BLaER1 (cell line): ENCODE results near the gene HNRNPR.
"Not testable (repeated sequence)": the region's sequence is repeated elsewhere in the genome, so short reads cannot be mapped to it uniquely, and the experiment has no call there.

Experiments used
- H3K27ac ChIP-seq: shearing (Covaris generic); formaldehyde crosslinking; 2 replicates; pipeline ENCODE4 v1.8.1; 2022
- H3K27me3 ChIP-seq: shearing (Covaris generic); formaldehyde crosslinking; 2 replicates; pipeline ENCODE4 v1.8.1; 2022
- H3K36me3 ChIP-seq: shearing (Covaris generic); formaldehyde crosslinking; 2 replicates; pipeline ENCODE4 v1.8.1; 2022
- H3K4me1 ChIP-seq: shearing (Covaris generic); formaldehyde crosslinking; 2 replicates; pipeline ENCODE4 v1.8.1; 2022
- H3K4me2 ChIP-seq: shearing (Covaris generic); formaldehyde crosslinking; 2 replicates; pipeline ENCODE4 v1.8.1; 2022
- H3K4me3 ChIP-seq: shearing (Covaris generic); formaldehyde crosslinking; 2 replicates; pipeline ENCODE4 v1.8.1; 2022
- H3K9ac ChIP-seq: shearing (Covaris generic); formaldehyde crosslinking; 2 replicates; pipeline ENCODE4 v1.8.1; 2022
- H3K9me3 ChIP-seq: shearing (Covaris generic); formaldehyde crosslinking; 2 replicates; pipeline ENCODE4 v1.8.1; 2022
- H4K20me1 ChIP-seq: shearing (Covaris generic); formaldehyde crosslinking; 2 replicates; pipeline ENCODE4 v1.8.1; 2022
- Cebpa-rat ChIP-seq: shearing (Covaris generic); IDR thresholded peaks from 2 replicates; pipeline ENCODE4 v1.8.1; 2022

HNRNPR gene

GRCh38 chr1:23331713-23332112 is 12.4 kb downstream of the HNRNPR start:
- no peaks in the 10 kb centered on the region for H3K9me3 ChIP-seq
- H4K20me1 ChIP-seq: peaks cover 100% of the 10 kb centered on the region
- no peak for TF ChIP-seq Cebpa-rat
- H3K9ac ChIP-seq: no peak overlapping the region
- peaks cover 99% of the 10 kb centered on the region for H3K36me3 ChIP-seq
- no peak overlapping the region for H3K4me2 ChIP-seq
- H3K4me3 ChIP-seq: no peak overlapping the region
- no peaks in the 10 kb centered on the region for H3K27me3 ChIP-seq
- no peak overlapping the region for H3K27ac ChIP-seq
- H3K4me1 ChIP-seq: no peaks in the 10 kb centered on the region

- no peak overlapping the region for H3K9ac ChIP-seq
- no peak overlapping the region for H3K4me3 ChIP-seq
- no peaks in the 10 kb centered on the region for H3K27me3 ChIP-seq
- H3K27ac ChIP-seq: no peak overlapping the region
- TF ChIP-seq Cebpa-rat: no peak
- no peaks in the 10 kb centered on the region for H3K4me1 ChIP-seq
- H3K4me2 ChIP-seq: no peak overlapping the region
- peaks cover 99% of the 10 kb centered on the region for H3K36me3 ChIP-seq
- H4K20me1 ChIP-seq: peaks cover 100% of the 10 kb centered on the region
- H3K9me3 ChIP-seq: no peaks in the 10 kb centered on the region
Observed at GRCh38 chr1:23330846-23331245, 13.2 kb downstream of the HNRNPR start.

GRCh38 chr1:23325393-23325792 is 18.7 kb downstream of the HNRNPR start:
- peaks cover 16% of the 10 kb centered on the region; the same call in 1 of the 2 replicates for H3K4me1 ChIP-seq
- H3K36me3 ChIP-seq: peaks cover 97% of the 10 kb centered on the region
- H3K4me2 ChIP-seq: no peak overlapping the region
- no peaks in the 10 kb centered on the region for H3K27me3 ChIP-seq
- H3K9ac ChIP-seq: no peak overlapping the region
- no peak overlapping the region for H3K27ac ChIP-seq
- TF ChIP-seq Cebpa-rat: no peak
- no peak overlapping the region for H3K4me3 ChIP-seq
- peaks cover 100% of the 10 kb centered on the region for H4K20me1 ChIP-seq
- no peaks in the 10 kb centered on the region for H3K9me3 ChIP-seq

- no peak overlapping the region for H3K4me3 ChIP-seq
- H3K36me3 ChIP-seq: peaks cover 97% of the 10 kb centered on the region
- peaks cover 100% of the 10 kb centered on the region for H4K20me1 ChIP-seq
Observed at GRCh38 chr1:23322770-23323169, 21.3 kb downstream of the HNRNPR start.

GRCh38 chr1:23310280-23310679 is 33.8 kb downstream of the HNRNPR start:
- not testable (repeated sequence) for H3K4me1 ChIP-seq, H3K4me3 ChIP-seq, H3K4me2 ChIP-seq, H3K27ac ChIP-seq, H3K27me3 ChIP-seq, H3K9ac ChIP-seq, H3K9me3 ChIP-seq
- H4K20me1 ChIP-seq: peaks cover 84% of the 10 kb centered on the region
- H3K36me3 ChIP-seq: peaks cover 84% of the 10 kb centered on the region

More at GRCh38 chr1:23322770-23323169, 21.3 kb downstream of the HNRNPR start:
- no peak for TF ChIP-seq Cebpa-rat
- Histone ChIP-seq H3K27me3 (no peaks in the 10 kb centered on the region), H3K27ac (no peak overlapping the region), H3K4me1 (peaks cover 16% of the 10 kb centered on the region; the same call in 1 of the 2 replicates), H3K4me2 (no peak overlapping the region), H3K9me3 (no peaks in the 10 kb centered on the region), H3K9ac (no peak overlapping the region)

- TF ChIP-seq Cebpa-rat: no peak
- Histone ChIP-seq H3K4me1 (no peaks in the 10 kb centered on the region), H3K36me3 (peaks cover 84% of the 10 kb centered on the region), H4K20me1 (peaks cover 67% of the 10 kb centered on the region), H3K9ac (no peak overlapping the region), H3K4me3 (no peak overlapping the region), H3K4me2 (no peak overlapping the region), H3K9me3 (no peaks in the 10 kb centered on the region), H3K27me3 (no peaks in the 10 kb centered on the region), H3K27ac (no peak overlapping the region)
Observed at GRCh38 chr1:23304140-23304620, 39.9 kb downstream of the HNRNPR start.

GRCh38 chr1:23303524-23303923 is 40.6 kb downstream of the HNRNPR start:
- H3K4me3 ChIP-seq: no peak overlapping the region
- H3K27me3 ChIP-seq: no peaks in the 10 kb centered on the region
- no peak for TF ChIP-seq Cebpa-rat
- H3K4me2 ChIP-seq: no peak overlapping the region
- H4K20me1 ChIP-seq: peaks cover 61% of the 10 kb centered on the region
- peaks cover 84% of the 10 kb centered on the region for H3K36me3 ChIP-seq
- H3K27ac ChIP-seq: no peak overlapping the region
- H3K4me1 ChIP-seq: no peaks in the 10 kb centered on the region
- no peak overlapping the region for H3K9ac ChIP-seq
- H3K9me3 ChIP-seq: no peaks in the 10 kb centered on the region

GRCh38 chr1:23296931-23297330 is 47.2 kb downstream of the HNRNPR start:
- Histone ChIP-seq H3K9ac (no peak overlapping the region), H3K4me3 (no peak overlapping the region), H3K4me2 (no peak overlapping the region), H3K27ac (no peak overlapping the region), H4K20me1 (peaks cover 18% of the 10 kb centered on the region), H3K4me1 (no peaks in the 10 kb centered on the region), H3K27me3 (no peaks in the 10 kb centered on the region), H3K36me3 (peaks cover 78% of the 10 kb centered on the region), H3K9me3 (no peaks in the 10 kb centered on the region)
- TF ChIP-seq Cebpa-rat: no peak

- Histone ChIP-seq H3K4me1 (no peaks in the 10 kb centered on the region), H3K4me3 (no peak overlapping the region), H3K9ac (no peak overlapping the region), H3K27me3 (no peaks in the 10 kb centered on the region), H3K27ac (no peak overlapping the region), H3K4me2 (no peak overlapping the region), H3K9me3 (no peaks in the 10 kb centered on the region), H3K36me3 (peaks cover 56% of the 10 kb centered on the region), H4K20me1 (peaks cover 6% of the 10 kb centered on the region; the same call in 1 of the 2 replicates)
- no peak for TF ChIP-seq Cebpa-rat
Observed at GRCh38 chr1:23291706-23292105, 52.4 kb downstream of the HNRNPR start.

- H3K9me3 ChIP-seq: no peaks in the 10 kb centered on the region
- H3K4me2 ChIP-seq: no peak overlapping the region
- no peaks in the 10 kb centered on the region for H3K27me3 ChIP-seq
- no peaks in the 10 kb centered on the region for H3K4me1 ChIP-seq
- H3K4me3 ChIP-seq: no peak overlapping the region
- no peak overlapping the region for H3K9ac ChIP-seq
- H3K27ac ChIP-seq: no peak overlapping the region
- peaks cover 6% of the 10 kb centered on the region; the same call in 1 of the 2 replicates for H4K20me1 ChIP-seq
- no peak for TF ChIP-seq Cebpa-rat
- peaks cover 56% of the 10 kb centered on the region for H3K36me3 ChIP-seq
Observed at GRCh38 chr1:23290836-23291565, 53.1 kb downstream of the HNRNPR start.
